OCI-LY1 (cell line): ENCODE data around the gene APOBEC4.

Source experiments
- H2AFZ ChIP-seq: fragments of 200-600 bp; sonication (generic), shearing (Covaris generic); 2 replicates; pipeline ENCODE4 v1.6.0; 2014; ENCODE audit warnings: antibody characterized with exemption, mild to moderate bottlenecking, low read length
- H3F3A ChIP-seq: fragments of 200-600 bp; sonication (generic), shearing (Covaris generic); 2 replicates; pipeline ENCODE4 v1.6.0; 2014; ENCODE audit warnings: mild to moderate bottlenecking, antibody characterized with exemption, low read length, moderate library complexity; ENCODE audit not compliant: insufficient read depth
- H3K27ac ChIP-seq: fragments of 200-600 bp; sonication (generic); 2 replicates; pipeline ENCODE4 v1.5.1; 2014; ENCODE audit warnings: low read length, mixed run types, mild to moderate bottlenecking, low read depth; ENCODE audit not compliant: poor library complexity, severe bottlenecking
- H3K27me3 ChIP-seq: fragments of 200-600 bp; sonication (generic); 2 replicates; pipeline ENCODE4 v1.6.0; 2014; ENCODE audit warnings: antibody characterized with exemption, mild to moderate bottlenecking, low read length, moderate library complexity; ENCODE audit not compliant: insufficient read depth
- H3K36me3 ChIP-seq: fragments of 200-600 bp; sonication (generic); 2 replicates; pipeline ENCODE4 v1.6.1; 2014; ENCODE audit warnings: mild to moderate bottlenecking, antibody characterized with exemption, low read length, moderate library complexity, mixed read lengths; ENCODE audit not compliant: insufficient read depth
- H3K4me1 ChIP-seq: fragments of 200-600 bp; sonication (generic); 2 replicates; pipeline ENCODE4 v1.5.1; 2014; ENCODE audit warnings: mild to moderate bottlenecking, low read length, moderate library complexity; ENCODE audit not compliant: insufficient read depth, severe bottlenecking
- H3K4me2 ChIP-seq: fragments of 200-600 bp; sonication (generic), shearing (Covaris generic); 2 replicates; pipeline ENCODE4 v1.6.1; 2014; ENCODE audit warnings: low read length
- H3K4me3 ChIP-seq: fragments of 200-600 bp; sonication (generic); 2 replicates; pipeline ENCODE4 v1.5.1; 2014; ENCODE audit warnings: low read length, low read depth, mild to moderate bottlenecking, mixed read lengths; ENCODE audit not compliant: poor library complexity, severe bottlenecking
- H3K79me2 ChIP-seq: fragments of 200-600 bp; shearing (Covaris generic); 2 replicates; pipeline ENCODE4 v1.6.1; 2016; ENCODE audit warnings: mixed run types, low read length, mixed read lengths; ENCODE audit not compliant: insufficient read depth
- H3K9ac ChIP-seq: fragments of 200-600 bp; sonication (generic), shearing (Covaris generic); 2 replicates; pipeline ENCODE4 v1.6.1; 2014; ENCODE audit warnings: mild to moderate bottlenecking, low read length, mixed read lengths
- H3K9me2 ChIP-seq: fragments of 200-600 bp; sonication (generic), shearing (Covaris generic); 2 replicates; pipeline ENCODE4 v1.6.1; 2014; ENCODE audit warnings: low read depth, mild to moderate bottlenecking, low read length, mixed read lengths
- H3K9me3 ChIP-seq: fragments of 200-600 bp; shearing (Covaris generic); 2 replicates; pipeline ENCODE4 v1.6.1; 2014; ENCODE audit warnings: low read length, mixed read lengths
- H4K20me1 ChIP-seq: fragments of 200-600 bp; sonication (generic), shearing (Covaris generic); 2 replicates; pipeline ENCODE4 v1.6.0; 2016; ENCODE audit warnings: mild to moderate bottlenecking, low read length; ENCODE audit not compliant: insufficient read depth
- EZH2 ChIP-seq: fragments of 200-600 bp; sonication (generic), shearing (Covaris generic); IDR thresholded peaks from 2 replicates; pipeline ENCODE4 v1.8.0; 2017; ENCODE audit warnings: borderline replicate concordance, mixed run types, mild to moderate bottlenecking, antibody characterized with exemption, low read length, moderate library complexity, mixed read lengths
- TF ChIP-seq, protein P1 (sequence below): fragments of 200-600 bp; sonication (generic), shearing (Covaris generic); IDR thresholded peaks from 2 replicates; pipeline ENCODE4 v1.5.1; 2017; ENCODE audit warnings: mild to moderate bottlenecking, antibody characterized with exemption, low read length, moderate library complexity, mixed read lengths

The APOBEC4 gene

GRCh38 chr1:183694755-183695154 is 41.6 kb upstream of the APOBEC4 start:
- H3K4me3 ChIP-seq, result no peak overlapping the region
- H4K20me1 ChIP-seq, result no peaks in the 10 kb centered on the region
- H3K4me1 ChIP-seq, result no peaks in the 10 kb centered on the region
- H3K79me2 ChIP-seq, result no peaks in the 10 kb centered on the region
- H3K27ac ChIP-seq, result no peak overlapping the region
- H3K9me3 ChIP-seq, result no peaks in the 10 kb centered on the region
- no peak overlapping the region for H3K9ac ChIP-seq
- no peaks in the 10 kb centered on the region for H3K9me2 ChIP-seq
- TF ChIP-seq EZH2, result no peak
- TF ChIP-seq, protein P1, sequence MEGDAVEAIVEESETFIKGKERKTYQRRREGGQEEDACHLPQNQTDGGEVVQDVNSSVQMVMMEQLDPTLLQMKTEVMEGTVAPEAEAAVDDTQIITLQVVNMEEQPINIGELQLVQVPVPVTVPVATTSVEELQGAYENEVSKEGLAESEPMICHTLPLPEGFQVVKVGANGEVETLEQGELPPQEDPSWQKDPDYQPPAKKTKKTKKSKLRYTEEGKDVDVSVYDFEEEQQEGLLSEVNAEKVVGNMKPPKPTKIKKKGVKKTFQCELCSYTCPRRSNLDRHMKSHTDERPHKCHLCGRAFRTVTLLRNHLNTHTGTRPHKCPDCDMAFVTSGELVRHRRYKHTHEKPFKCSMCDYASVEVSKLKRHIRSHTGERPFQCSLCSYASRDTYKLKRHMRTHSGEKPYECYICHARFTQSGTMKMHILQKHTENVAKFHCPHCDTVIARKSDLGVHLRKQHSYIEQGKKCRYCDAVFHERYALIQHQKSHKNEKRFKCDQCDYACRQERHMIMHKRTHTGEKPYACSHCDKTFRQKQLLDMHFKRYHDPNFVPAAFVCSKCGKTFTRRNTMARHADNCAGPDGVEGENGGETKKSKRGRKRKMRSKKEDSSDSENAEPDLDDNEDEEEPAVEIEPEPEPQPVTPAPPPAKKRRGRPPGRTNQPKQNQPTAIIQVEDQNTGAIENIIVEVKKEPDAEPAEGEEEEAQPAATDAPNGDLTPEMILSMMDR, result no peak
- H3K27me3 ChIP-seq, result no peaks in the 10 kb centered on the region
- H3F3A ChIP-seq, result no peaks in the 10 kb centered on the region
- H3K4me2 ChIP-seq, result no peak overlapping the region
- no peaks in the 10 kb centered on the region for H3K36me3 ChIP-seq
- no peak overlapping the region for H2AFZ ChIP-seq

GRCh38 chr1:183694066-183694465 is 41.0 kb upstream of the APOBEC4 start:
- no peak overlapping the region for H3K27ac ChIP-seq
- H3K79me2 ChIP-seq, result no peaks in the 10 kb centered on the region
- no peaks in the 10 kb centered on the region for H4K20me1 ChIP-seq
- no peaks in the 10 kb centered on the region for H3K27me3 ChIP-seq
- no peak overlapping the region for H3K4me2 ChIP-seq
- H3F3A ChIP-seq, result no peaks in the 10 kb centered on the region
- no peak overlapping the region for H3K9ac ChIP-seq
- no peak for TF ChIP-seq EZH2
- TF ChIP-seq, protein P1, result no peak
- H3K4me1 ChIP-seq, result no peaks in the 10 kb centered on the region
- no peaks in the 10 kb centered on the region for H3K36me3 ChIP-seq
- H2AFZ ChIP-seq, result no peak overlapping the region
- no peak overlapping the region for H3K4me3 ChIP-seq
- H3K9me3 ChIP-seq, result no peaks in the 10 kb centered on the region
- no peaks in the 10 kb centered on the region for H3K9me2 ChIP-seq

DNA sequence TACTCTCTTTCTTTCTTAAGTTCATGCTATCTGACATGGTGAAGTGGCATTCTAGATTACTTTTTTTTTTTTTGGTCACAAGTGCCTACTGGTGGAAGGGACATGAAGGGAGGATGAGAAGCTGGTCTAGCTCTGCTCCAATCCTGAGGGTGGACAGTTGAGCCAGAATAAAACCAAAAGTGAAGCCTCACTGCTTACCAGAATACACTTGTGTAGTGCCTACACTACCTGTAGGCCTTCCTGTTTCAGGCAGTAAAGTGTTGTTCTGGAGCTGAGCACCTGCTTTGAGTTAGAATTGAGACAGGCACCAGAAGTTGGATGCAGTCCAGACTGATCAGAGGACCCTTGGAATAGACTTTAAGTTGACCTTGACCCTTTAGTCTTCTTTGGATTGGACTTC is 40.4 kb upstream of the APOBEC4 start:
- TF ChIP-seq, protein P1, result no peak
- TF ChIP-seq EZH2, result no peak
- Histone ChIP-seq H3K27ac (no peak overlapping the region), H3K4me2 (no peak overlapping the region), H2AFZ (no peak overlapping the region), H3K79me2 (no peaks in the 10 kb centered on the region), H4K20me1 (no peaks in the 10 kb centered on the region), H3F3A (no peaks in the 10 kb centered on the region), H3K4me1 (no peaks in the 10 kb centered on the region), H3K36me3 (no peaks in the 10 kb centered on the region), H3K9me2 (no peaks in the 10 kb centered on the region), H3K9me3 (no peaks in the 10 kb centered on the region), H3K9ac (no peak overlapping the region), H3K27me3 (no peaks in the 10 kb centered on the region), H3K4me3 (no peak overlapping the region)
